Left cardiac atrium (tissue), 4 donors: ENCODE results near the gene YPEL3. TPM values are rescaled to one million over a fixed set of nuclear protein-coding genes. Genes with fewer than 3 reads are reported as not detected.
"Not testable (repeated sequence)": the region's sequence is repeated elsewhere in the genome, so short reads cannot be mapped to it uniquely, and the experiment has no call there.

Experiments used
- ATAC-seq, 2 donors: fragments of 200-7000 bp; cut with Tn5 transposase; one replicate each; pipeline ENCODE4 v1.9.1; 2020; ENCODE audit warnings: mild to moderate bottlenecking in 2 of 2, moderate library complexity in 2 of 2
- DNase-seq: peaks from one replicate; pipeline ENCODE4 v3.0.0-alpha.2; 2020
- intact Hi-C, 2 donors: fragments of 100-400 bp; cut with DNase I; formaldehyde crosslinking; loops; one replicate each; pipeline versions ENCODE4 v1.14.1 to v1.15.1; 2022 to 2023
- total RNA-seq, 2 donors: library from RNA; stranded (reverse); fragmentation: NEBNext Ultra II Directional; extraction: Animal tissue kit (Norgen Biotek cat#: 25700); gene quantifications; one replicate each; pipeline ENCODE4 v1.2.1, GENCODE V29; 2021
- donor health status: DM: no; HTN: yes; CAD: no.
- donor health status: DM: no; HTN: yes; CAD: no; lungs with severe emphysema.
- donor health status: DM: yes; HTN: yes; CAD: no.
- donor health status: Dilated cardiomyopathy.

The YPEL3 gene
- total RNA-seq, 2 donors from 2014 or later: 39.5 to 54.1 TPM

GRCh38 chr16:30120340-30121105 lies 24.5 kb upstream of the YPEL3 start:
- intact Hi-C loops: no loop called here
- no peak for DNase-seq
- ATAC-seq: no peak

DNA sequence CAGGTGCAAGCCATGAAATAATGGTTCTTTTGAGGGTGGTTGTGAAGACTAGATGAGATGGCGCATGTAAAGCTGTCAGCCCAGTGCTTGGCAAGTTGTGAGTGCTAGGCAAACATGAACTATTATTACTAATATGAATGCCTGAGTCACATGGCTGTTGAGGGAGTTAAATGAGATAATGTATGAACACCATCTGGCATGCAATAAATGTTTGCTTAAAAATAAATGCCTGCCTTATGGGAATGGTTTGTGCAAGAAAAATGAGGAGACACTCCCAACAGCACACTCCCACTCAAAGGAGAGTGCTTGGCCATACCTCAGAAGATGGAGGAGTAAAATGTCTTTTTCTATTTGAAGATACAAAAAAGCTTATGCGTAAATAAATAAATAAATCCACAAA lies 23.4 kb upstream of the YPEL3 start:
- intact Hi-C loops: no loop called here
- no peak for ATAC-seq
- DNase-seq: no peak

GRCh38 chr16:30117768-30118167 lies 21.8 kb upstream of the YPEL3 start:
- DNase-seq (no peak), ATAC-seq (no peak)

DNA sequence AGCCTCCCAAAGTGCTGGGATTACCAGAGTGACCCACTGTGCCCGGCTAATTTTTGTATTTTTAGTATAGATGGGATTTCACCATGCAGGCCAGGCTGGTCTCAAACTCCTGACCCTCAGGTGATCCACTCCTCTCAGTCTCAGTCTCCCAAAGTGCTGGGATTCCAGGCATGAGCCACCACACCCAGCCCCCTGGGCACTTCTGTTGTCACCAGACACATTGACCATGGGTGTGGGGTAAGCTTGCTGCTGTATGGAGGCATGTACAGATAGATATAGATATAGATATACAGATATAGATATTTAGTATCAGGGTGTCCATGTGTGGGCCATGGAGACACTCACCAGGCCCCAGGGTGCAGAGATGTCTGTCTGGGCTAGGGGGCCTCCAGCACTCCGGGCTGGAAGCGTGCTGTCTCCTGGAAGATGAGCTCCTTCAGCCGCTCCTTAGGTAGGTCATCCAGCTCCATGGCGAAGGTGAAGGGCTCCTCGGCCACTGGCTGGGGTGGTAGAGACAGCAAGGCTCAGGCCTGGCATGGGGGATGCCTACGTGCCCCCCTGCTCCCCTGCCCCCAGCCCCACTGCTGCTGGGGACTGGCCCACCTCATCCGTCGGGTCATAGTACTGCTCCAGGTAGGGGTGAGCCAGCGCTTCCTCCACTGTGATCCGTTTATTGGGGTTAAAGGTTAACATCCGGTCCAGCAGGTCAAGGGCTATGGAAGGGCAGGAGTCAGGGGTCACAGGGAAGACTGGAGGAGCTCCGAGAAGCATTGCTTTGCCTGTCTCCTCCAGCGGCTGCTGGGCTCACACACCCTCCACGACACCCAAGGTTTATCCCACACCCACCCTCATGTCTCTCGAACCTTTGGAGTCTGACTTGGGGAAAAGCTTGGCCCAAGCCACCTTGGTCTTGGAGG lies 20.5 kb upstream of the YPEL3 start:
- intact Hi-C loops: no loop called here
- ATAC-seq: no peak
- no peak for DNase-seq

More at GRCh38 chr16:30117768-30118167, 21.8 kb upstream of the YPEL3 start:
- intact Hi-C loops: no loop called here

DNA sequence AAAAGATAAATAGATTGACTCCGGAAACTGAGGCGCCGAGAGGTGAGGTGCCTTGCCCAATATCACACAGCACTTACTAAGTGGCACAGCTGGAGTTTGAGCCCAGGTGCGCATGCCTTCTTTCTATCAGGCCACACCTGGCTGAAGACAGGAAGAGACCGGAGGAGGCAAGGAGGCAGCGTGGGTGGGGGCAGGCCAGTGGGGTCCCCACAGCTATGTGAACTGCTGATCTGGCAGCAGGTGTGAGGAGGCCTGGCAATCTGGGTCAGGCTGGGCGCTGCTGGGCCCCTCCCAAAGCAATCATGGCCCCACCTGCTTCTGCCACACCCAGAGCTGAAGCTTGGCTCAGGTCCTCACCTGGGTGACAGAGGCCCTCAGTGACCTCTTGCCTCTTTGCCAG lies 19.2 kb upstream of the YPEL3 start:
- no peak for DNase-seq
- intact Hi-C loops: no loop called here
- ATAC-seq: no peak

- DNase-seq, intact Hi-C loops, ATAC-seq: not testable (repeated sequence)
Measured at GRCh38 chr16:30114833-30115232, 18.8 kb upstream of the YPEL3 start.

- DNase-seq: no peak
- no peak for ATAC-seq
- intact Hi-C loops: no loop called here
Measured at GRCh38 chr16:30114411-30114810, 18.4 kb upstream of the YPEL3 start.

DNA sequence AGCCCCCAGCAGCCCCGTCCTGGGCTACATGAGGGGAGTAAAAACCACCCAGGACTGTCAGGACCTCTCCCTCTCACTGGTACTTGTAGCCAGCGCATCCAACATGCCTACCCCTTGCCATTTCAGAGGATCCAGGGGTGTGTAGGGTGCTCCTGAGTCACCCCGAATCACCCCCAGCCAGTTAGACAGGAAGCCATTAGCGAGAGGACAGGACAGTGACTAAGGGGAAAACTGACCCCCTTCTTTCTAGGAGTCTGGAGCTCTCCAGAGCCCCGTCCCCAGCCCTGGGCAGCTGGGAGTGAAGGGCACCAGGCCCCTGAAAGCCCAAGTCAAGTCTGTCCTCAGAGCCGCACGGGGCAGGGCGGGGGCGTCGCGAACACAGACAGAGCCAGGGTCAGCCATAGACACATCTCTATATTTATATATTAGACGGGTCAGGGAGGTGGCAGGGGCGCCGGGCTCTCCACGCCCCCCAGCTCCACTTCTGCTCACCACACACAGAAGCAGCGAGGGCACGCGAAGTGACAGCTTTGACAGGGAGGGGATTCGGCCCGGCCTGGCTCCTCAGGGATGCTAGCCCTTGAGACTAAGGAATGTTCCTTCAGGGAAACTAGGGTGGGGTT lies 17.8 kb upstream of the YPEL3 start:
- no peak for DNase-seq
- no peak for ATAC-seq
- intact Hi-C loops: no loop called here

DNA sequence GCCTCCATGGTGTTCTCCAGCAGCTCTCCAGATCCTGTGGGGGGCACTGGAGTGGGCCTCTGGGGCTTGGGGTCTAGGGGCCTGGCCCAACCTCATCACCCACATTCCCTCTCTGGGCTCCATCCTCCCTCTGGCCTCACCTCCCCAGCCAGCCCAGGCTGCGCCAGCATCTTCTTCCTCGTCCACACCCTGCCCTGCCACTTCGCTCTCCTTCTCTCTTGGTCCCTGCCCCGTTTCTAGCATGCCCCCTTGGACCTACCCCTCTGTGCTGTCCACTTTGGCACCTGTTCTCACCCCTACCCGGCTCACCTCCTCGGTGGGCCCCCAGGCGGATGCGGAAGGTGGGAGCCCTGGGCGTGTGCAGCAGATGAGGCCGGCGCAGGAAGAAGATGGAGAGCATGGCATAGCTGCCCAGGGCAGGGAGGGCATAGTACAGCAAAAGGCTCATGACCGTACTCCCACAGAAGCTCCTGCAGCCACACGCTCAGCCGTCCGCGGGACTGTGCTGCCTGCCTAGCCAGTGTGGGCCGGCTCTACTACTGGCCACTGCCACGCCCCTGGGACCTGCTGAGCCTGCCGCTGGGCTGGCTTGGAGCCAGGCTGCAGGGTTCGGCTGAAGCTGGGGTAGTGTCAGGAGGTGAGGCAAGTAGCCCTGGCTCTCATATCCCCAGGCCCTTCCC lies 17.2 kb upstream of the YPEL3 start, which contains the start of gene GDPD3:
TSS of gene GDPD3 (minus strand) at position 507 of the 680 bp plus-strand sequence. CDS start at position 448, 59 bp downstream.
- ATAC-seq (peak; percentile 45 to 60), DNase-seq (no peak)
- intact Hi-C loops: no loop called here

- peak; percentile 72 for DNase-seq
- intact Hi-C loops: no loop called here
- peak; percentile 32 to 70 for ATAC-seq
Measured at GRCh38 chr16:30112197-30113030, 16.4 kb upstream of the YPEL3 start.

GRCh38 chr16:30110661-30111060 lies 14.6 kb upstream of the YPEL3 start:
- ATAC-seq (no peak), DNase-seq (no peak)
- intact Hi-C loops: no loop called here

DNA sequence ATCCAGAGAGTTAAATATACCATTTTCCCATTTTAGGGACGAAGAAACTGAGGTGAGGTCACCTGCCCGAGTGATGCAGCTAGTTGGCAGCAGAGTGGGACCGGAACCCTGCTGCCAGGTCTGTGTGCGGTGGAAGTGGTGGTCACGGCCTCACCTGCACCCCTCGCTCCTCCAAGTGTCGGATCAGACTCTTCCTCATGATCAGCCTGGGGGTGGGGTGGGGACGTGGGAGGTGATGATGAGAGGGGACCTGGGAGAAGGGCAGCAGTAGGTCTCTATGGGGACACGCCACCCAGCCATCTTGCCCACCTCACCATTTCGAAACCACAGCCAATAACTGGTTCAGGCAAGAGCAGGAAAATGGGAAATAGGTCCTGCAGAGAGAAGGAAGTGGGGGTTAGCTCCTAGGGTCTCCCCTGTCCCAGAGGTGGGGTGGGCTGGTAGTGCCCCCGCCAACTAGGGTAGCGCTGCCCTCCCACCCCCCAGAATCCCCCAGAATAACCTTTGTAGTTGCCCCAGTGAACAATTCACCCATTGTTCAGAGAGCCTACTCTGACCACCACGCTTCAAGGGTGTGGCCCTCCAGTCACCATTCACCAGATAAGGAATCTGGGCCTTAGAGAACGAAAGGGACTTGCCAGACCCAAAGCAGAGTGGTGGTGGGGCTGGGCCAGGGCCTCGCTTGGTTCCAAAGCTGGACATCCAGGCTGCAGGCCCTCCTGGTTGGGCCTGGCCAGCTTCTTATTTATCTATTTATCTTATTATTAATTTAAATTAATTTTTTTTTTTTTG lies 12.2 kb upstream of the YPEL3 start:
- DNase-seq (no peak), ATAC-seq (no peak)
- intact Hi-C loops: no loop called here

- intact Hi-C loops: no loop called here
- DNase-seq (no peak), ATAC-seq (no peak)
Measured at GRCh38 chr16:30104492-30104891, 8.5 kb upstream of the YPEL3 start.

DNA sequence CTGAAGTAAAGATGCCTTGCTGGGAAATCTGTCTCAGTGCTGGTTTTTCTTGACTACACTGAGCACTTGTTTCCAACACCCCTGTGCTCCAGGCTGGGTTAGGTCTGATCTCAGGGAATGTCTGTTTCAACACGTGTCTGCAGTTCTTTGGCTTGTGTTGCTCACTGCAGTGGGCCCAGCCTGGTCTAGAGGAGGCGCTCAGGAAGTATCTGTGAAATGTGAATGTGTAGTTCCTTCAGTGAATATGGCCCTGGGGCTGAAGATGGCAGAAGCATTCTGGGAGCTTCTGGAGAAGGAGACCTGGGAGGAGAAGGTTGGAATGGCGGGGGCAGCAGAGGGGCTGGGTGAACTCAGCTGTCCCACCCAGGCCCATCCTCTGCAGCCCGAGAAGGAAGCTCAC lies 8.1 kb upstream of the YPEL3 start:
- DNase-seq: no peak
- ATAC-seq: no peak
- intact Hi-C loops: no loop called here

DNA sequence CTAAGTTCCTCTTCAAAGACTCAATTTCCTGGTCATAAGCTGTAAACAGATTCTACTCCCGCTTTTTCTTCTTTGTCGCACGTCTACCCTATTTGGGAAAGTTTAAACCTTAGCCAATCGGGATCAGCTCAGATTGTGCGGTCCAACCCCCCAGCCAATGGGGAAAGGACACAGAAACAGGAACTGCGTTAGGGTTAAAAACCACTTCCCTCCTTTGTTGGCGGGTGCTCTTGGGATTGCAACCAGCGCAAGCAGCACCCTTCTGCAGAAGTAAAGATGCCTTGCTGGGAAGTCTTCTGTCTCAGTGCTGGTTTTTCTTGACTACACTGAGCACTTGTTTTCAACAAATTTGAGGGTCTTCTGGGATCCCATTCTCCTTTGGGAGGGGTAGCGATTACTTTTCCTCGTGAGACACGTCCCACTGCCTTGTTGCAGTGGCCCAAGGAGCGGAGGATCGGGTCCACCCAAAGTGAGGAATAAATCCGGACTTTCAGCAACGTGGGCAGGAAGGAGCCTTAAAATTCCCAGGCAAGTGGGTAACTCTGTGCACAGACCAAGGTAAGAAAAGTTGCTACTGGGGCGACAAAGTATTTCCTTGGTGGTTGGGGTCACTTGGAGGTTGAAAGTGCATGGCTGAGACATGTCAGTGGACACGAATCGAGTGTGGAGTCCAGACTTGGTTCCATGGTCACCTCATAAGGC lies 1.0 kb upstream of the YPEL3 start:
- no peak for ATAC-seq
- intact Hi-C loops: loop anchor here in 1 of 2 donors (10.0 kb wide), 3 partner anchors 52 to 558 kb away; partner anchors contain the start of genes FBRS, PRR14 and ZNF771
- no peak for DNase-seq

DNA sequence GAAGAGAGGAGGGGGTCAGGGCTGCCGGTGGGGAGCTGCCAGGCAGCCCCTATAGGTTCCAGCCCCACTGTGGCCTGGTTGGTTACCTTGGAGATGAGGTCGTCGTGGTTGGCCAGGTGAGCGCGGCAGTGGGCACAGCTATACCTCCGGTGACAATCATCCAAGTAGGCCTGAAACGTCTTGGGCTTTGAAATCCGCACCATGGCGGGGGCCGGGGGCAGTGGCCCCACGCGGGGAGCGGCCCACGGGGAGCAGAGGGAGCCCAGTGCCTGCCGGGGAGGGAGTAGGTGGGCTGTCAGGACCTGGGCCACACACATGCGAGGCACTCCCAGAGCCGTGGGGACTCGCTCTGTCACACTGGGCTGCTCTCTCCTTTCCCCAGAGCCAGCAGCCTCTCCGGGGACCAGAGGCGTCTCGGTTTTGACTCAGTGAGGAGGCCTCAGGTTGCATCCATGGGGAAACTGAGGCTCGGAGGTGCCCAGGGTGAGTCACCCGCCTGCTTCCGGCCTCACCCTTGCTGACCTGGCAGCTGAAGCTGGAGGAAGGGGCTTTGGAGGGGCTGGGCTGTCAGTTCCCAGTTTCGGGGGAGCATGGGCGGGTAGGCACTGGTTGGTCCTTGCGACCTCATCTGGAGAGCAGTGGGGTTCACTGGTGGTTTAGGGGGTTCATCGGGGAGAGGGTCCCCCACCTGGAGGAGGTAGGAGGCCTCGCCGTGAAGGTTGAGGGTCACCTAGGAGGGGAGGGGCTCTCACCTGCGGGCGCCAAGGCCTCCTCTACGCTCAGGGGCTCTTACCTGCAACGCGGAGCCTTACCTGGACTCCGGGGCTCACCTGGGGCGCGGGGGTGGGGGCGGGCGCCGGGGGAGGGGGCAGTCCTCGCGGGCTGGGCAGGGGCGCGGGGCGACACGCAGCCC lies 591 bp downstream of the YPEL3 start:
- DNase-seq (no peak), ATAC-seq (no peak)
- intact Hi-C loops: loop anchor here in 1 of 2 donors (10.0 kb wide), 3 partner anchors 51 to 559 kb away; partner anchors contain the start of genes FBRS, PRR14 and ZNF771
